ENCODE results near the gene PAX5.

- TF ChIP-seq REST (IDR thresholded peaks at IDR 0.05; ENCODE audit: low read depth, low read length) (no peak), GABPA (IDR thresholded peaks at IDR 0.05; ENCODE audit: low read depth) (no peak), EZH2phosphoT487 (IDR thresholded peaks at IDR 0.05; ENCODE audit: borderline replicate concordance, low read depth) (no peak), POLR2AphosphoS5 (IDR thresholded peaks at IDR 0.05; ENCODE audit: low read depth, low read length) (no peak), FOXM1 (IDR thresholded peaks at IDR 0.05; ENCODE audit: low read depth) (no peak), SMC3 (IDR thresholded peaks at IDR 0.05; ENCODE audit: low read depth, low read length) (no peak), RXRA (IDR thresholded peaks at IDR 0.05; ENCODE audit: borderline replicate concordance, low read depth) (no peak), YY1 (IDR thresholded peaks at IDR 0.05; ENCODE audit: low read depth) (no peak)
- TF ChIP-seq, protein P1, sequence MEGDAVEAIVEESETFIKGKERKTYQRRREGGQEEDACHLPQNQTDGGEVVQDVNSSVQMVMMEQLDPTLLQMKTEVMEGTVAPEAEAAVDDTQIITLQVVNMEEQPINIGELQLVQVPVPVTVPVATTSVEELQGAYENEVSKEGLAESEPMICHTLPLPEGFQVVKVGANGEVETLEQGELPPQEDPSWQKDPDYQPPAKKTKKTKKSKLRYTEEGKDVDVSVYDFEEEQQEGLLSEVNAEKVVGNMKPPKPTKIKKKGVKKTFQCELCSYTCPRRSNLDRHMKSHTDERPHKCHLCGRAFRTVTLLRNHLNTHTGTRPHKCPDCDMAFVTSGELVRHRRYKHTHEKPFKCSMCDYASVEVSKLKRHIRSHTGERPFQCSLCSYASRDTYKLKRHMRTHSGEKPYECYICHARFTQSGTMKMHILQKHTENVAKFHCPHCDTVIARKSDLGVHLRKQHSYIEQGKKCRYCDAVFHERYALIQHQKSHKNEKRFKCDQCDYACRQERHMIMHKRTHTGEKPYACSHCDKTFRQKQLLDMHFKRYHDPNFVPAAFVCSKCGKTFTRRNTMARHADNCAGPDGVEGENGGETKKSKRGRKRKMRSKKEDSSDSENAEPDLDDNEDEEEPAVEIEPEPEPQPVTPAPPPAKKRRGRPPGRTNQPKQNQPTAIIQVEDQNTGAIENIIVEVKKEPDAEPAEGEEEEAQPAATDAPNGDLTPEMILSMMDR (IDR thresholded peaks at IDR 0.05): no peak
Measured at GRCh38 chr9:36833954-36834353, 200.1 kb downstream of the PAX5 start.
